ENCODE measurements around the gene TSPAN17. TPM values are rescaled to one million over a fixed set of nuclear protein-coding genes. Genes with fewer than 3 reads are reported as not detected.

The TSPAN17 gene
- total and polyA plus RNA-seq, 9 of the 15 experiments (the other 6 are each of a cell fraction or from before 2014, with no cell fraction given) = 0.73 to 58.3 (median 34.5) TPM

GRCh38 chr5:176627582-176627981 is 19.7 kb upstream of the TSPAN17 start (continued):
- TF ChIP-seq VEZF1 (CRISPR knock-in tag; IDR thresholded peaks at IDR 0.05) (no peak), E2F3 (CRISPR knock-in tag; IDR thresholded peaks at IDR 0.05) (no peak), BDP1 (IDR thresholded peaks at IDR 0.05; ENCODE audit: insufficient read depth, insufficient read length) (no peak), ELK3 (CRISPR knock-in tag; IDR thresholded peaks at IDR 0.05) (no peak), ZEB2 (IDR thresholded peaks at IDR 0.05) (no peak), ZNF76 (CRISPR knock-in tag; IDR thresholded peaks at IDR 0.05; ENCODE audit: borderline replicate concordance) (no peak), NR2C1 (IDR thresholded peaks at IDR 0.05) (no peak), NR2C1 (tag; IDR thresholded peaks at IDR 0.05) (no peak)

- Histone ChIP-seq H3K27ac (ENCODE audit: extremely low read depth, low read depth, low read length) (no peak overlapping the region), H3K9ac (ENCODE audit: insufficient read depth in 1 of 2, low read depth in 2 of 2, low read length in 2 of 2) (peak overlapping the region in 1 of 2 experiments; percentile 46; a peak in 1 of 4 replicates), H3K4me3 (no peak overlapping the region), H3K9me3 (replicated peaks; ENCODE audit: control insufficient read depth, insufficient read depth, low read depth, low read length) (no peaks in the 10 kb centered on the region), H2AFZ (ENCODE audit: low read depth, low read length) (no peak overlapping the region), H3K36me3 (ENCODE audit: control insufficient read depth, insufficient read depth, low read length) (no peaks in the 10 kb centered on the region), H3K27me3 (ENCODE audit: control insufficient read depth in 2 of 2, insufficient read depth in 2 of 2, low read length in 2 of 2) (peaks cover 44 to 78% of the 10 kb centered on the region in 2 experiments), H3K79me2 (ENCODE audit: control insufficient read depth, insufficient read depth, low read length) (no peaks in the 10 kb centered on the region), H3K4me1 (replicated peaks in 1 of 2; ENCODE audit: control insufficient read depth in 2 of 2, insufficient read depth in 2 of 2, low read length in 2 of 2) (peaks cover 0 to 23% of the 10 kb centered on the region in 2 experiments; a peak in 2 of 5 replicates), H3K4me2 (ENCODE audit: insufficient read depth, low read length) (no peak overlapping the region), H3K9me1 (ENCODE audit: control insufficient read depth, insufficient read depth, low read length) (no peaks in the 10 kb centered on the region), H4K20me1 (replicated peaks; ENCODE audit: control insufficient read depth, insufficient read depth, low read length) (peaks cover 13% of the 10 kb centered on the region; the same call in 1 of the 2 replicates)
- ChIA-PET CTCF (ENCODE audit: low intra/inter-chr PET ratio) (no interaction called here), POLR2A (no interaction called here)
- WGBS (ENCODE audit: insufficient coverage, low coverage, missing lambda C conversion rate) = 6% methylated on average over 12 of the region's 13 CpGs
- intact Hi-C loops (cut with micrococcal nuclease) = no loop called here
- in situ Hi-C loops (cut with MboI) = no loop called here
- DNase-seq (ENCODE audit: extremely low read depth in 1 of 4, low spot score in 3 of 4) (no peak), ATAC-seq (no peak), FAIRE-seq (no peak)
- TF ChIP-seq RBM25 (IDR thresholded peaks at IDR 0.05; ENCODE audit: low read depth, low read length, severe bottlenecking) (peak; percentile 46), THRB (CRISPR knock-in tag; conservative IDR thresholded peaks at IDR 0.05) (no peak)
- BruUV-seq (replicated peaks) = no TSS peak
These were observed 18.7 kb upstream of the TSPAN17 start for GRCh38 chr5:176628406-176629228.
